MCF 10A (cell line): ENCODE results near the gene PARVB. TPM values are rescaled to one million over a fixed set of nuclear protein-coding genes. Genes with fewer than 3 reads are reported as not detected.

Experiments used
- BruUV-seq: library from RNA; stranded (reverse); fragments of 400-500 nt; replicated peaks from 2 replicates; lab custom pipeline; 2021; lab: Mats Ljungman, UMichigan
- CTCF ChIA-PET: fragments of 300-600 bp; sonication (Branson Sonifier 250); formaldehyde crosslinking; extraction: SDS; loops from one replicate; lab custom pipeline; 2021; ENCODE audit warnings: antibody characterized with exemption, inconsistent platforms; lab: Yijun Ruan, JAX
- POLR2A ChIA-PET: fragments of 300-600, 350-650 bp; sonication (Branson Sonifier 250); formaldehyde crosslinking; extraction: SDS; loops from one replicate; lab custom pipeline; 2020; ENCODE audit warnings: antibody characterized with exemption, inconsistent platforms; lab: Yijun Ruan, JAX
- DNase-seq: peaks from one replicate; pipeline ENCODE4 v3.0.0-alpha.2; 2018; ENCODE audit not compliant: unreplicated experiment
- H3K27ac Mint-ChIP-seq: one replicate; pipeline ENCODE4 v1.8.0; 2022; ENCODE audit warnings: mild to moderate bottlenecking, low read depth, mixed read lengths; ENCODE audit not compliant: unreplicated experiment
- H3K27me3 Mint-ChIP-seq: one replicate; pipeline ENCODE4 v1.8.0; 2022; ENCODE audit warnings: mixed read lengths; ENCODE audit not compliant: insufficient read depth, unreplicated experiment
- H3K36me3 Mint-ChIP-seq: one replicate; pipeline ENCODE4 v1.8.0; 2022; ENCODE audit warnings: mild to moderate bottlenecking, moderate library complexity, mixed read lengths; ENCODE audit not compliant: insufficient read depth, unreplicated experiment
- H3K4me1 Mint-ChIP-seq: one replicate; pipeline ENCODE4 v1.8.0; 2022; ENCODE audit warnings: mixed read lengths; ENCODE audit not compliant: insufficient read depth, unreplicated experiment
- H3K4me3 Mint-ChIP-seq: one replicate; pipeline ENCODE4 v1.8.0; 2022; ENCODE audit warnings: mild to moderate bottlenecking, moderate library complexity, mixed read lengths; ENCODE audit not compliant: unreplicated experiment
- H3K9me3 Mint-ChIP-seq: one replicate; pipeline ENCODE4 v1.8.0; 2022; ENCODE audit warnings: mixed read lengths; ENCODE audit not compliant: unreplicated experiment
- CTCF ChIP-seq: fragments of 200-600 bp; IDR thresholded peaks from one replicate; pipeline ENCODE4 v1.8.0; 2022; ENCODE audit warnings: antibody characterized with exemption, mild to moderate bottlenecking; ENCODE audit not compliant: unreplicated experiment
- intact Hi-C: fragments of 100-400 bp; cut with micrococcal nuclease; formaldehyde crosslinking; loops from 2 replicates; pipeline ENCODE4 v1.14.1; 2022
- total RNA-seq: library from RNA; stranded (reverse); gene quantifications from 2 replicates; pipeline ENCODE4 v1.2.3, GENCODE V29; 2022

The PARVB gene
- total RNA-seq, 1 experiment from 2014 or later = 26.0 TPM

GRCh38 chr22:43985532-43985931 lies 38.6 kb upstream of the PARVB start:
- POLR2A ChIA-PET = no interaction called here
- Mint-ChIP-seq H3K9me3 (no peaks in the 10 kb centered on the region), H3K4me3 (no peak overlapping the region), H3K36me3 (peaks cover 81% of the 10 kb centered on the region), H3K27ac (no peak overlapping the region), H3K27me3 (no peaks in the 10 kb centered on the region), H3K4me1 (no peaks in the 10 kb centered on the region)
- CTCF ChIA-PET = interaction anchor here (0.6 to 0.7 kb wide), 2 partner anchors 640 to 657 kb away, joined by 3 read pairs; no protein-coding TSS in a partner anchor
- intact Hi-C loops = no loop called here
- BruUV-seq = no TSS peak
- TF ChIP-seq CTCF = no peak
- no peak for DNase-seq

GRCh38 chr22:43988116-43988820 lies 35.8 kb upstream of the PARVB start:
- H3K27ac Mint-ChIP-seq = no peak overlapping the region
- H3K9me3 Mint-ChIP-seq = no peaks in the 10 kb centered on the region
- CTCF ChIA-PET = interaction anchor here (0.9 to 1.7 kb wide), 5 partner anchors 10 to 637 kb away, joined by 3 to 10 read pairs (median 4); no protein-coding TSS in a partner anchor
- no peak for DNase-seq
- POLR2A ChIA-PET = no interaction called here
- no peak overlapping the region for H3K4me3 Mint-ChIP-seq
- TF ChIP-seq CTCF = no peak
- no peaks in the 10 kb centered on the region for H3K4me1 Mint-ChIP-seq
- no TSS peak for BruUV-seq
- H3K27me3 Mint-ChIP-seq = no peaks in the 10 kb centered on the region
- peaks cover 87% of the 10 kb centered on the region for H3K36me3 Mint-ChIP-seq
- intact Hi-C loops = no loop called here

- POLR2A ChIA-PET = no interaction called here
- CTCF ChIA-PET = interaction anchor here (1.2 to 1.3 kb wide), 2 partner anchors 11 to 637 kb away, joined by 3 read pairs; no protein-coding TSS in a partner anchor
- Mint-ChIP-seq H3K27me3 (no peaks in the 10 kb centered on the region), H3K36me3 (peaks cover 89% of the 10 kb centered on the region), H3K4me3 (no peak overlapping the region), H3K4me1 (no peaks in the 10 kb centered on the region), H3K27ac (no peak overlapping the region), H3K9me3 (no peaks in the 10 kb centered on the region)
- TF ChIP-seq CTCF = no peak
- BruUV-seq = no TSS peak
- intact Hi-C loops = no loop called here
- DNase-seq = no peak
Observed at GRCh38 chr22:43988960-43989359, 35.1 kb upstream of the PARVB start.

GRCh38 chr22:43990044-43990443 lies 34.1 kb upstream of the PARVB start:
- ChIA-PET POLR2A (no interaction called here), CTCF (interaction anchor here (0.6 to 5.9 kb wide), 6 partner anchors 12 to 730 kb away, joined by 3 to 170 read pairs (median 4); no protein-coding TSS in a partner anchor)
- no peak for DNase-seq
- H3K27ac Mint-ChIP-seq = no peak overlapping the region
- BruUV-seq = no TSS peak
- intact Hi-C loops = no loop called here
- H3K4me1 Mint-ChIP-seq = no peaks in the 10 kb centered on the region
- H3K36me3 Mint-ChIP-seq = peaks cover 87% of the 10 kb centered on the region
- no peak for TF ChIP-seq CTCF
- H3K9me3 Mint-ChIP-seq = no peaks in the 10 kb centered on the region
- no peak overlapping the region for H3K4me3 Mint-ChIP-seq
- H3K27me3 Mint-ChIP-seq = no peaks in the 10 kb centered on the region
